K562 (cell line): ENCODE measurements around the gene RPS6KA2. TPM values are rescaled to one million over a fixed set of nuclear protein-coding genes. Genes with fewer than 3 reads are reported as not detected.

Source experiments
- ARID3A ChIP-seq: IDR thresholded peaks from 2 replicates; pipeline ENCODE4 v1.6.1; 2012; ENCODE audit warnings: low read depth, low read length, improper control_type of control experiment, borderline replicate concordance
- DIDO1 ChIP-seq: fragments of 450-650 bp; IDR thresholded peaks from 2 replicates; pipeline ENCODE4 v1.6.1; 2016; ENCODE audit warnings: low read depth, missing biosample characterization, missing genetic modification characterization
- ETS1 ChIP-seq: conservative IDR thresholded peaks from 2 replicates; pipeline ENCODE4 v1.6.1; 2011; ENCODE audit warnings: low read depth, mild to moderate bottlenecking, low read length; ENCODE audit not compliant: control insufficient read depth
- ETS2 ChIP-seq: IDR thresholded peaks from 2 replicates; pipeline ENCODE4 v1.6.1; 2016; ENCODE audit warnings: borderline replicate concordance, missing genetic modification characterization, mild to moderate bottlenecking, moderate library complexity, missing compliant biosample characterization; ENCODE audit not compliant: poor library complexity, severe bottlenecking
- EWSR1 ChIP-seq: fragments of 450-650 bp; IDR thresholded peaks from 2 replicates; pipeline ENCODE4 v1.6.1; 2018; ENCODE audit warnings: borderline replicate concordance, mild to moderate bottlenecking, low read depth, moderate library complexity; ENCODE audit not compliant: partially characterized antibody
- HDAC2 ChIP-seq: fragments of 450-650 bp; IDR thresholded peaks from 2 replicates; pipeline ENCODE4 v1.6.1; 2016; ENCODE audit warnings: mild to moderate bottlenecking
- HMBOX1 ChIP-seq: sonication (generic); IDR thresholded peaks from 2 replicates; pipeline ENCODE4 v1.6.1; 2016
- HNRNPL ChIP-seq: fragments of 200-400 bp; formaldehyde crosslinking; IDR thresholded peaks from 2 replicates; pipeline ENCODE4 v1.6.1; 2017; ENCODE audit warnings: low read depth, mild to moderate bottlenecking, low read length
- JUN ChIP-seq, 2 experiments: sonication (generic) in 1 of 2; formaldehyde crosslinking in 1 of 2; IDR thresholded peaks; 2 replicates each; pipeline versions ENCODE4 v1.6.1 to v1.8.0; 2012 to 2022; ENCODE audit warnings: borderline replicate concordance in 2 of 2, mild to moderate bottlenecking in 2 of 2, improper control_type of control experiment in 1 of 2, low read depth in 1 of 2, low read length in 1 of 2, missing genetic modification reagents in 1 of 2
- KDM5B ChIP-seq: fragments of 200-600 bp; sonication (generic); IDR thresholded peaks from 2 replicates; pipeline ENCODE4 v1.6.1; 2012; ENCODE audit warnings: low read depth, mild to moderate bottlenecking, moderate library complexity, low read length, control low read depth, inconsistent platforms; ENCODE audit not compliant: insufficient replicate concordance
- KLF16 ChIP-seq: IDR thresholded peaks from 2 replicates; pipeline ENCODE4 v1.6.1; 2016; ENCODE audit warnings: antibody characterized with exemption
- MTF1 ChIP-seq: fragments of 250-450 bp; sonication (Bioruptor Pico); IDR thresholded peaks from 2 replicates; pipeline ENCODE4 v1.9.0; 2021; ENCODE audit warnings: moderate library complexity, mild to moderate bottlenecking, inconsistent platforms, borderline replicate concordance
- PHF8 ChIP-seq: fragments of 200-600 bp; sonication (generic); IDR thresholded peaks from 2 replicates; pipeline ENCODE4 v1.6.1; 2012; ENCODE audit warnings: mixed run types, mild to moderate bottlenecking, inconsistent platforms, low read length, moderate library complexity, borderline replicate concordance
- RAD21 ChIP-seq, 2 experiments: fragments of 250-450 bp in 1 of 2; fragments of 450-650 bp in 1 of 2; sonication (Bioruptor Pico) in 1 of 2; formaldehyde crosslinking in 1 of 2; IDR thresholded peaks in 1 of 2; conservative IDR thresholded peaks in 1 of 2; 2 replicates each; pipeline versions ENCODE4 v1.4.0 to v1.8.0; 2020 to 2022; ENCODE audit warnings: mild to moderate bottlenecking in 2 of 2, moderate library complexity in 1 of 2
- RBM17 ChIP-seq: fragments of 200-400 bp; formaldehyde crosslinking; IDR thresholded peaks from 2 replicates; pipeline ENCODE4 v1.6.1; 2017; ENCODE audit warnings: low read depth, mild to moderate bottlenecking, low read length, borderline replicate concordance
- SMAD2 ChIP-seq: fragments of 150-350 bp; IDR thresholded peaks from 2 replicates; pipeline ENCODE4 v1.6.1; 2014; ENCODE audit warnings: low read depth, mild to moderate bottlenecking, low read length
- TARDBP ChIP-seq: fragments of 450-650 bp; IDR thresholded peaks from 2 replicates; pipeline ENCODE4 v1.6.1; 2016
- TCF7 ChIP-seq: sonication (generic); IDR thresholded peaks from 2 replicates; pipeline ENCODE4 v1.6.1; 2016; ENCODE audit warnings: antibody characterized with exemption, borderline replicate concordance
- TCFL5 ChIP-seq: fragments of 250-450 bp; sonication (Bioruptor Pico); conservative IDR thresholded peaks from 2 replicates; pipeline ENCODE4 v1.6.1; 2021; ENCODE audit warnings: mild to moderate bottlenecking, moderate library complexity, matching md5 sums
- TRIM24 ChIP-seq, 2 experiments: fragments of 450-650 bp; IDR thresholded peaks; 2 replicates each; pipeline ENCODE4 v1.6.1; 2016
- ZKSCAN1 ChIP-seq: fragments of 150-350 bp; IDR thresholded peaks from 2 replicates; pipeline ENCODE4 v1.6.1; 2016; ENCODE audit warnings: low read depth, low read length
- ZNF197 ChIP-seq: fragments of 200-800 bp; sonication (Bioruptor generic); IDR thresholded peaks from 2 replicates; pipeline ENCODE4 v1.6.1; 2016; ENCODE audit warnings: low read depth, missing genetic modification characterization, missing compliant biosample characterization
- ZNF282 ChIP-seq: sonication (generic); formaldehyde crosslinking; IDR thresholded peaks from 2 replicates; pipeline ENCODE4 v1.8.1; 2023; ENCODE audit warnings: missing genetic modification reagents
- ZNF41 ChIP-seq: fragments of 250-450 bp; sonication (Bioruptor Pico); conservative IDR thresholded peaks from 2 replicates; pipeline ENCODE4 v1.4.0; 2020; ENCODE audit warnings: mild to moderate bottlenecking
- polyA plus RNA-seq, 8 experiments: library from polyadenylated mRNA; depleted of rRNA in 4 of 8; stranded (reverse) in 5 of 8; unstranded in 3 of 8; fragments of >200 nt; fragmentation: Nextera tagmentation in 2 of 8; fragmentation: Illumina TruSeq in 1 of 8; extraction: Ambion mirVana in 2 of 8; extraction: Trizol in 1 of 8; gene quantifications; 2 replicates each; pipeline versions ENCODE4 v1.2.1 to v1.2.3, GENCODE V29; 2011 to 2014; ENCODE audit warnings: inconsistent platforms in 1 of 8, missing spikeins in 1 of 8
- total RNA-seq, 7 experiments: library from RNA; depleted of rRNA in 6 of 7; stranded (reverse); fragments of >200 nt in 6 of 7; fragmentation: Illumina TruSeq in 2 of 7; extraction: Trizol in 2 of 7; gene quantifications; 2 replicates each; pipeline versions ENCODE4 v1.2.1 to v1.2.3, GENCODE V29; 2011 to 2021; ENCODE audit warnings: low replicate concordance in 1 of 7

RPS6KA2 gene
- total and polyA plus RNA-seq, 9 of the 15 experiments (the other 6 are each of a cell fraction or from before 2014, with no cell fraction given), result 0.29 to 1.00 (median 0.53) TPM

- TF ChIP-seq RBM17 (no peak), TARDBP (peak; percentile 82), RAD21 (CRISPR knock-in tag; conservative IDR thresholded peaks at IDR 0.05 in 1 of 2, IDR thresholded peaks at IDR 0.05 in 1 of 2) (no peak), MTF1 (CRISPR knock-in tag) (no peak), SMAD2 (no peak), TCF7 (no peak), KLF16 (no peak), ZNF197 (CRISPR knock-in tag) (0 out of 2 replicates have a peak, but pooled peaks have one; percentile 53), ETS1 (no peak; the same call in 1 of the 2 replicates), ZNF282 (CRISPR knock-in tag) (no peak), PHF8 (peak; percentile 94; the same call in 1 of the 2 replicates), KDM5B (peak; percentile 85), ARID3A (no peak), DIDO1 (no peak), HNRNPL (peak; percentile 92), EWSR1 (no peak), ETS2 (tag) (no peak), ZNF41 (no peak), TCFL5 (CRISPR knock-in tag) (no peak), HDAC2 (no peak), JUN (IDR thresholded peaks at IDR 0.05; ENCODE audit: borderline replicate concordance, low read depth, low read length) (no peak; the same call in 1 of the 2 replicates), JUN (CRISPR knock-in tag; IDR thresholded peaks at IDR 0.05; ENCODE audit: borderline replicate concordance) (0 out of 2 replicates have a peak, but pooled peaks have one; percentile 37), HMBOX1 (no peak), ZKSCAN1 (no peak), TRIM24 (IDR thresholded peaks at IDR 0.05) (no peak)
These were observed 243.9 kb downstream of the RPS6KA2 start, which contains the start of gene MPC1 (continued) for GRCh38 chr6:166382933-166383801.
